Gastrocnemius medialis (tissue), 4 donors: ENCODE data around the gene FAM241A.

ENCODE experiments used
- POLR2A ChIP-seq, 2 donors: fragments of 450-650 bp; IDR thresholded peaks; one replicate each; pipeline ENCODE4 v1.6.1; 2017; ENCODE audit warnings: antibody characterized with exemption in 2 of 2, mild to moderate bottlenecking in 2 of 2, moderate library complexity in 2 of 2
- TF ChIP-seq, protein P1 (sequence below), 5 experiments: fragments of 450-650 bp in 3 of 5; fragments of 200-600 bp in 2 of 5; sonication (generic) in 2 of 5; IDR thresholded peaks in 4 of 5; conservative IDR thresholded peaks in 1 of 5; 1 replicate in 4 of 5; 2 replicates in 1 of 5; pipeline ENCODE4 v1.5.1; 2016 to 2019; ENCODE audit warnings: antibody characterized with exemption in 5 of 5, mild to moderate bottlenecking in 3 of 5, moderate library complexity in 3 of 5

GRCh38 chr4:112150920-112151319 is 5.7 kb downstream of the FAM241A start:
- TF ChIP-seq, protein P1, sequence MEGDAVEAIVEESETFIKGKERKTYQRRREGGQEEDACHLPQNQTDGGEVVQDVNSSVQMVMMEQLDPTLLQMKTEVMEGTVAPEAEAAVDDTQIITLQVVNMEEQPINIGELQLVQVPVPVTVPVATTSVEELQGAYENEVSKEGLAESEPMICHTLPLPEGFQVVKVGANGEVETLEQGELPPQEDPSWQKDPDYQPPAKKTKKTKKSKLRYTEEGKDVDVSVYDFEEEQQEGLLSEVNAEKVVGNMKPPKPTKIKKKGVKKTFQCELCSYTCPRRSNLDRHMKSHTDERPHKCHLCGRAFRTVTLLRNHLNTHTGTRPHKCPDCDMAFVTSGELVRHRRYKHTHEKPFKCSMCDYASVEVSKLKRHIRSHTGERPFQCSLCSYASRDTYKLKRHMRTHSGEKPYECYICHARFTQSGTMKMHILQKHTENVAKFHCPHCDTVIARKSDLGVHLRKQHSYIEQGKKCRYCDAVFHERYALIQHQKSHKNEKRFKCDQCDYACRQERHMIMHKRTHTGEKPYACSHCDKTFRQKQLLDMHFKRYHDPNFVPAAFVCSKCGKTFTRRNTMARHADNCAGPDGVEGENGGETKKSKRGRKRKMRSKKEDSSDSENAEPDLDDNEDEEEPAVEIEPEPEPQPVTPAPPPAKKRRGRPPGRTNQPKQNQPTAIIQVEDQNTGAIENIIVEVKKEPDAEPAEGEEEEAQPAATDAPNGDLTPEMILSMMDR (IDR thresholded peaks at IDR 0.05 in 4 of 5, conservative IDR thresholded peaks at IDR 0.05 in 1 of 5) = no peak
- TF ChIP-seq POLR2A (IDR thresholded peaks at IDR 0.05) = no peak
